ENCODE results near the gene ATP6V0A1.
A peak's percentile ranks its signal among the peaks of the same experiment; 100 is the strongest.
"Not testable (repeated sequence)": the region's sequence is repeated elsewhere in the genome, so short reads cannot be mapped to it uniquely, and the experiment has no call there.

The ATP6V0A1 gene

DNA sequence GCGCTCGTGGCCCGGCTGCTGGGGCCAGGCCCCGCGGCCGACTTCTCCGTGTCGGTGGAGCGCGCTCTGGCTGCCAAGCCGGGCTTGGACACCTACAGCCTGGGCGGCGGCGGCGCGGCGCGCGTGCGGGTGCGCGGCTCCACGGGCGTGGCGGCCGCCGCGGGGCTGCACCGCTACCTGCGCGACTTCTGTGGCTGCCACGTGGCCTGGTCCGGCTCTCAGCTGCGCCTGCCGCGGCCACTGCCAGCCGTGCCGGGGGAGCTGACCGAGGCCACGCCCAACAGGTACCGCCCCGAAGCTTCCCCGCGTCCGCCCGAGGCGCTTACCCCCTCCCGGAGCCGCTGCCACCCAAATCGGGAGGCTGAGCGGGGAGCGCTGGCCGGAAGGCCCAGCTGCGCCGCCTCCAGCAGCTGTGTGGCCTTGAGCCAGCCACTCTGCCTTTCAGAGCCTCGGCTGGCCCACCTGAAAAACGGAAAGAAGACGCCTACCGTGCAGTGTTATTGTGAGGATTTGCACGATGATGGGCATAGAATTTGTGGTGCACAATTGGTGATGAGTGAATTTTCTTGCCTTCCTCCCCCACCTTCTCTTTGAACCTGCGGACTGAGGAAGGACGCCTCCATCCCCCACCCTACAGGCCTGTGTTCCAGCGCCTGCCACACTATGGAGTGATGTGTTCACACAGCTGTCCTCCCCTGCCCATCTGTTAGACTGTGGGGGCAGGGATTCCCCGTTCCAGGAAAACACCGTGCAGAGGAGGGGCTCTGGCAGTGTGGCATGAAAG, 77.9 kb downstream of the ATP6V0A1 start:
- in situ Hi-C loops (cut with HindIII; ENCODE audit: low sequenced_read_pairs): no loop called here
- peak; percentile 74 for DNase-seq (ENCODE audit: low read depth, low spot score)
- H3K4me3 ChIP-seq (ENCODE audit: low read depth, low read length): peak overlapping the region; percentile 50
- TF ChIP-seq, protein P1, sequence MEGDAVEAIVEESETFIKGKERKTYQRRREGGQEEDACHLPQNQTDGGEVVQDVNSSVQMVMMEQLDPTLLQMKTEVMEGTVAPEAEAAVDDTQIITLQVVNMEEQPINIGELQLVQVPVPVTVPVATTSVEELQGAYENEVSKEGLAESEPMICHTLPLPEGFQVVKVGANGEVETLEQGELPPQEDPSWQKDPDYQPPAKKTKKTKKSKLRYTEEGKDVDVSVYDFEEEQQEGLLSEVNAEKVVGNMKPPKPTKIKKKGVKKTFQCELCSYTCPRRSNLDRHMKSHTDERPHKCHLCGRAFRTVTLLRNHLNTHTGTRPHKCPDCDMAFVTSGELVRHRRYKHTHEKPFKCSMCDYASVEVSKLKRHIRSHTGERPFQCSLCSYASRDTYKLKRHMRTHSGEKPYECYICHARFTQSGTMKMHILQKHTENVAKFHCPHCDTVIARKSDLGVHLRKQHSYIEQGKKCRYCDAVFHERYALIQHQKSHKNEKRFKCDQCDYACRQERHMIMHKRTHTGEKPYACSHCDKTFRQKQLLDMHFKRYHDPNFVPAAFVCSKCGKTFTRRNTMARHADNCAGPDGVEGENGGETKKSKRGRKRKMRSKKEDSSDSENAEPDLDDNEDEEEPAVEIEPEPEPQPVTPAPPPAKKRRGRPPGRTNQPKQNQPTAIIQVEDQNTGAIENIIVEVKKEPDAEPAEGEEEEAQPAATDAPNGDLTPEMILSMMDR (IDR thresholded peaks at IDR 0.05; ENCODE audit: low read depth, low read length): no peak

DNA sequence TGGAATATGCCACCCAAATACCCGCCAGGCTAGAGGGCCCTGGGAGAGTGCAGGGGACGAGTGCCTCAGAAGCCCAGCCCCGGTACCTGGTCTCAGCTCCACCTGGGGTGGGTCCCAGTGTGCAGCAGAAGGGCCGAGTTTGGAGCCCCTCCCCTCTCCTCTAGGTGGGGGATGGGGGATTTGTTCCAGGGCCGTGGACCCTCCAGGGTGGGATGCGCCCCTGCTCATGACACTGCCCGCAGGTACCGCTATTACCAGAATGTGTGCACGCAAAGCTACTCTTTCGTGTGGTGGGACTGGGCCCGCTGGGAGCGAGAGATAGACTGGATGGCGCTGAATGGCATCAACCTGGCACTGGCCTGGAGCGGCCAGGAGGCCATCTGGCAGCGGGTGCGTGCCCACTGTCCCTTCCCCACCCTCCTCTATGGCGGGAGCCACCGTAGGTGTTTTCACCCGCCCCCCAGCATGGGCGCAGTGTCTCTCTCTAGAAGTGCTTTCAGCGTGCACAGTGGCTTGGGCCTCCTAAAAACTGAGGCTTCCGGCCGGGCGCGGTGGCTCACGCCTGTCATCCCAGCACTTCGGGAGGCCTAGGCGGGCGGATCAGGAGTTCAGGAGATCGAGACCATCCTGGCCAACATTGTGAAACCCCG, 78.6 kb downstream of the ATP6V0A1 start:
- peak overlapping the region; percentile 50 for H3K4me3 ChIP-seq (ENCODE audit: low read depth, low read length)
- no peak for DNase-seq (ENCODE audit: low read depth, low spot score)
- TF ChIP-seq, protein P1 (IDR thresholded peaks at IDR 0.05; ENCODE audit: low read depth, low read length): no peak
- in situ Hi-C loops (cut with HindIII; ENCODE audit: low sequenced_read_pairs): no loop called here

DNA sequence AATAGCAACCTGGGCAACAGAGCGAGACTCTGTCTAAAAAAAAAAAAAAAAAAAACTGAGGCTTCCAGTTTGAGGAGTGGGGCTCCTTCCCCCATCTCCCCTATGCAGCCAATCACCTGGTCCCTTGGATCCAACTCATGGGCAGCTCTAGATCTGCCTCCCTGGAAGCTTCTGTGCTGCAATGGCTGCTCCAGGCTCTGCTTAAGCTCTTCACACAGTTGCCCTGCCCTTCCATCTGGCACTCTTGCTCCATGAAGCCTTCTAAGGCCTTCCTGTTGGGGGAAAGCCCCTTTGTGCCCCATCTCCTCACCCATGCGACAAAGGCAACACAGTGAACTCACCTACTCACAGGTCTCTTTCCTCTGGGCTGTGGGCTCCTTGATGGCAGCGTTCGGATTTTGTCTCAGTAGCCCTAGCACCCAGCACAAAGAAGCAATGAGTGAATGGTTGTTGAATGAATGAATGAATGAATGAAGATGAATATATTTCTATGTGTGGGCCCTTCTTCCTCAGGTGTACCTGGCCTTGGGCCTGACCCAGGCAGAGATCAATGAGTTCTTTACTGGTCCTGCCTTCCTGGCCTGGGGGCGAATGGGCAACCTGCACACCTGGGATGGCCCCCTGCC, 79.3 kb downstream of the ATP6V0A1 start:
- in situ Hi-C loops (cut with HindIII; ENCODE audit: low sequenced_read_pairs): no loop called here
- TF ChIP-seq, protein P1 (IDR thresholded peaks at IDR 0.05; ENCODE audit: low read depth, low read length): no peak
- H3K4me3 ChIP-seq (ENCODE audit: low read depth, low read length): no peak overlapping the region
- DNase-seq (ENCODE audit: low read depth, low spot score): no peak

DNA sequence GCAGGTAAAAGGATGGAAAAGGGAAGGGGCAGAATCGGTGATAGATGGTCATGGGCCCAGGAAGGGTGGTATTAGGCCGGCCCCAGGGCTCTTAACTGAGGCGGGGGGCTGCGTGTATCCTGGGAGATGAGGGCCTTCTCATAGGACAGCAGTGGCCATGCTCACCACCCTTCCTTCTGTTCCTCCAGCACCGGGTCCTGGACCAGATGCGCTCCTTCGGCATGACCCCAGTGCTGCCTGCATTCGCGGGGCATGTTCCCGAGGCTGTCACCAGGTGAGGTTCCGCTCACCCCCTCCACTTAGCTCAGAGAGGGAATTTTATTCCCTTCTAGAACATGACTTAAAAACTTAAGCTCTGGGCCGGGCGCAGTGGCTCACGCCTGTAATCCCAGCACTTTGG, 79.8 kb downstream of the ATP6V0A1 start:
- no peak overlapping the region for H3K4me3 ChIP-seq (ENCODE audit: low read depth, low read length)

DNA sequence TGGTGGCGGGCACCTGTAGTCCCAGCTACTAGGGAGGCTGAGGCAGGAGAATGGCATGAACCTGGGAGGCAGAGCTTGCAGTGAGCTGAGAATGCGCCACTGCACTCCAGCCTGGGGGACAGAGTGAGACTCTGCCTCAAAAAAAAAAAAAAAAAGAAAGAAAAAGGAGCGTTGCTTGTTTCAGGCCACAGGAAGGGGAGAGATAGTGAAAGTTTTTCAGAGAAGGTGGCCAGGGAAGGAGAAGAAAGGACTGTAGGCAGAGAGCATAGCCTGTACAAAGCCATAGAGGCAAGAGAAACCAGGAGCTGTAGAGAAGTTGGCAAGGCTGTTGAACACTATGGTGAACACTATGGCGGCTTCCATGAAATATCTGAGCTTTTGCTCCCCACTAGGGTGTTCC, 81.9 kb downstream of the ATP6V0A1 start:
- H3K4me3 ChIP-seq (ENCODE audit: low read depth, low read length); in situ Hi-C loops (cut with HindIII; ENCODE audit: low sequenced_read_pairs); DNase-seq (ENCODE audit: low read depth, low spot score): not testable (repeated sequence)

More for the DNA sequence above, 79.8 kb downstream of the ATP6V0A1 start:
- no peak for DNase-seq (ENCODE audit: low read depth, low spot score)
- TF ChIP-seq, protein P1 (IDR thresholded peaks at IDR 0.05; ENCODE audit: low read depth, low read length): no peak
- in situ Hi-C loops (cut with HindIII; ENCODE audit: low sequenced_read_pairs): no loop called here

DNA sequence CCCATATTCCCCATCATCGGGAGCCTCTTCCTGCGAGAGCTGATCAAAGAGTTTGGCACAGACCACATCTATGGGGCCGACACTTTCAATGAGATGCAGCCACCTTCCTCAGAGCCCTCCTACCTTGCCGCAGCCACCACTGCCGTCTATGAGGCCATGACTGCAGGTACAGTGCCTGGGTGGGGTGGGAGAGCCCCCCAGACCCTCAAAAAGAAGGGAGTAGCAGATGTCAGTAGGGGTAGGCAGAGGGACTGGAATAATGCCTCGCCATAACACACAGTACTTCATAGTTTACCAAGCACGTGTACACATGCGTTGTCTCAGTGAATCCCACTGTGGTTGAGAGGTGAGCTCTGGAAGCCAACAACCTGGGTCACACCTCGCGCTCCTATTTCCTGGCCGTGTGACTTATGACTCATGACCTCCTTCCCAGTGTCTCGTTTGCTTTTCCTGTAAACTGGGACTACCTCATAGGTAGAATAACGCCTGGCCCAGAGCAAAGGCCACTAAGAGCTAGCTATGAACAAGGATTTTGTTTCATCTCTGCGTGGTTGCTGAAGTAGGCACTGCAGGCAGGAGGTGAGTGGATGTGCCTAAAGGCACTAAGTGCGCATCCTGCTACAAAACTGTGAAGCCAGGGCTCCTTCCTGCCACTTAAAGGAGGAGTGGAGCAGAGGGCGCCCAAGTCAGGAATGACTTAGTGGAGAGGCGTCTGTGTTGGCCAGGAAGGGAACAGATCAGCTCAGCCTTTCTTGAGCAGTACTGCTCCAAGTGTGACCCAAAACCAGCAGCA, 82.6 kb downstream of the ATP6V0A1 start:
- TF ChIP-seq, protein P1 (IDR thresholded peaks at IDR 0.05; ENCODE audit: low read depth, low read length): no peak
- H3K4me3 ChIP-seq (ENCODE audit: low read depth, low read length): no peak overlapping the region
- in situ Hi-C loops (cut with HindIII; ENCODE audit: low sequenced_read_pairs): no loop called here
- DNase-seq (ENCODE audit: low read depth, low spot score): no peak

All from astrocyte of the spinal cord (primary cell).